HEK293 (cell line): ENCODE measurements around the gene CARD10.

Experiments used
- TCF7L2 ChIP-seq: IDR thresholded peaks from 2 replicates; pipeline ENCODE4 v1.6.1; 2011; ENCODE audit warnings: low read depth, mild to moderate bottlenecking, inconsistent platforms, low read length, moderate library complexity, borderline replicate concordance
- TF ChIP-seq, protein P1 (sequence below): fragments of 450-650 bp; formaldehyde crosslinking; IDR thresholded peaks from 2 replicates; pipeline ENCODE4 v1.5.1; 2016; ENCODE audit warnings: missing biosample characterization, missing genetic modification characterization
- TF ChIP-seq, protein P2 (sequence below): fragments of 450-650 bp; formaldehyde crosslinking; IDR thresholded peaks from 2 replicates; pipeline ENCODE4 v1.5.1; 2016; ENCODE audit warnings: missing biosample characterization, missing genetic modification characterization
- TF ChIP-seq, protein P3 (sequence below): fragments of 450-650 bp; formaldehyde crosslinking; IDR thresholded peaks from 2 replicates; pipeline ENCODE4 v1.5.1; 2016; ENCODE audit warnings: missing biosample characterization, missing genetic modification characterization, low read depth

DNA sequence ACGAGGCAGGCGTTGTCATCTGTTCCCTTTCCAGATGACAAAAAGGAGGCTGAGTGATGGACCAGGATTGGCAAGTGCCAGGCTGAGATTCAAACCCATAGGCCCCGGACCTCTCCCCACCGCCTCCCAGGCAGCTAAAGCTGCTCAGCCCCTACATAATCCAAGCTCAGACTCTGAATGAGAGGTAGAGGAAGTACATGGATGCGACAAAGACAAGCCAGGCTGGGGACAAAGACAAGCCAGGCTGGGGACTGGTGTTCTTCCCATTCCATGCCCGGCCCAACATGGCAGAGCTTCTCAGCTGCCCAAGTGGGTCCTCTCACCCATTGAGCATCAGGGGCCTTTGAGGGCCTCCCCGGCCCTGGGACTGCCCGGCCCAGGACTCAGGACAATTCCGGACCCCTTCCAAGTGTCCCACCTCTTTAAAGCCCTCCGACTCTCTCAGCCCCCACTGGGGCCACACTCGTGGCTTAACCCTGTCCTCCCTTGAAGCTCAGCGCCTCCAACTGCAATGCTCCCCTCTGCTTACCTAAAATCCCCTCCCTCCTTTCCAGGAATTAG, 37.8 kb downstream of the CARD10 start:
- TF ChIP-seq, protein P1, sequence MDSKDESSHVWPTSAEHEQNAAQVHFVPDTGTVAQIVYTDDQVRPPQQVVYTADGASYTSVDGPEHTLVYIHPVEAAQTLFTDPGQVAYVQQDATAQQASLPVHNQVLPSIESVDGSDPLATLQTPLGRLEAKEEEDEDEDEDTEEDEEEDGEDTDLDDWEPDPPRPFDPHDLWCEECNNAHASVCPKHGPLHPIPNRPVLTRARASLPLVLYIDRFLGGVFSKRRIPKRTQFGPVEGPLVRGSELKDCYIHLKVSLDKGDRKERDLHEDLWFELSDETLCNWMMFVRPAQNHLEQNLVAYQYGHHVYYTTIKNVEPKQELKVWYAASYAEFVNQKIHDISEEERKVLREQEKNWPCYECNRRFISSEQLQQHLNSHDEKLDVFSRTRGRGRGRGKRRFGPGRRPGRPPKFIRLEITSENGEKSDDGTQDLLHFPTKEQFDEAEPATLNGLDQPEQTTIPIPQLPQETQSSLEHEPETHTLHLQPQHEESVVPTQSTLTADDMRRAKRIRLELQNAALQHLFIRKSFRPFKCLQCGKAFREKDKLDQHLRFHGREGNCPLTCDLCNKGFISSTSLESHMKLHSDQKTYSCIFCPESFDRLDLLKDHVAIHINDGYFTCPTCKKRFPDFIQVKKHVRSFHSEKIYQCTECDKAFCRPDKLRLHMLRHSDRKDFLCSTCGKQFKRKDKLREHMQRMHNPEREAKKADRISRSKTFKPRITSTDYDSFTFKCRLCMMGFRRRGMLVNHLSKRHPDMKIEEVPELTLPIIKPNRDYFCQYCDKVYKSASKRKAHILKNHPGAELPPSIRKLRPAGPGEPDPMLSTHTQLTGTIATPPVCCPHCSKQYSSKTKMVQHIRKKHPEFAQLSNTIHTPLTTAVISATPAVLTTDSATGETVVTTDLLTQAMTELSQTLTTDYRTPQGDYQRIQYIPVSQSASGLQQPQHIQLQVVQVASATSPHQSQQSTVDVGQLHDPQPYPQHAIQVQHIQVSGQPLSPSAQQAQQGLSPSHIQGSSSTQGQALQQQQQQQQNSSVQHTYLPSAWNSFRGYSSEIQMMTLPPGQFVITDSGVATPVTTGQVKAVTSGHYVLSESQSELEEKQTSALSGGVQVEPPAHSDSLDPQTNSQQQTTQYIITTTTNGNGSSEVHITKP (tag by site-specific recombination) = no peak
- TF ChIP-seq TCF7L2 = no peak
- TF ChIP-seq, protein P2, sequence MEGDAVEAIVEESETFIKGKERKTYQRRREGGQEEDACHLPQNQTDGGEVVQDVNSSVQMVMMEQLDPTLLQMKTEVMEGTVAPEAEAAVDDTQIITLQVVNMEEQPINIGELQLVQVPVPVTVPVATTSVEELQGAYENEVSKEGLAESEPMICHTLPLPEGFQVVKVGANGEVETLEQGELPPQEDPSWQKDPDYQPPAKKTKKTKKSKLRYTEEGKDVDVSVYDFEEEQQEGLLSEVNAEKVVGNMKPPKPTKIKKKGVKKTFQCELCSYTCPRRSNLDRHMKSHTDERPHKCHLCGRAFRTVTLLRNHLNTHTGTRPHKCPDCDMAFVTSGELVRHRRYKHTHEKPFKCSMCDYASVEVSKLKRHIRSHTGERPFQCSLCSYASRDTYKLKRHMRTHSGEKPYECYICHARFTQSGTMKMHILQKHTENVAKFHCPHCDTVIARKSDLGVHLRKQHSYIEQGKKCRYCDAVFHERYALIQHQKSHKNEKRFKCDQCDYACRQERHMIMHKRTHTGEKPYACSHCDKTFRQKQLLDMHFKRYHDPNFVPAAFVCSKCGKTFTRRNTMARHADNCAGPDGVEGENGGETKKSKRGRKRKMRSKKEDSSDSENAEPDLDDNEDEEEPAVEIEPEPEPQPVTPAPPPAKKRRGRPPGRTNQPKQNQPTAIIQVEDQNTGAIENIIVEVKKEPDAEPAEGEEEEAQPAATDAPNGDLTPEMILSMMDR (tag by site-specific recombination) = no peak
- TF ChIP-seq, protein P3, sequence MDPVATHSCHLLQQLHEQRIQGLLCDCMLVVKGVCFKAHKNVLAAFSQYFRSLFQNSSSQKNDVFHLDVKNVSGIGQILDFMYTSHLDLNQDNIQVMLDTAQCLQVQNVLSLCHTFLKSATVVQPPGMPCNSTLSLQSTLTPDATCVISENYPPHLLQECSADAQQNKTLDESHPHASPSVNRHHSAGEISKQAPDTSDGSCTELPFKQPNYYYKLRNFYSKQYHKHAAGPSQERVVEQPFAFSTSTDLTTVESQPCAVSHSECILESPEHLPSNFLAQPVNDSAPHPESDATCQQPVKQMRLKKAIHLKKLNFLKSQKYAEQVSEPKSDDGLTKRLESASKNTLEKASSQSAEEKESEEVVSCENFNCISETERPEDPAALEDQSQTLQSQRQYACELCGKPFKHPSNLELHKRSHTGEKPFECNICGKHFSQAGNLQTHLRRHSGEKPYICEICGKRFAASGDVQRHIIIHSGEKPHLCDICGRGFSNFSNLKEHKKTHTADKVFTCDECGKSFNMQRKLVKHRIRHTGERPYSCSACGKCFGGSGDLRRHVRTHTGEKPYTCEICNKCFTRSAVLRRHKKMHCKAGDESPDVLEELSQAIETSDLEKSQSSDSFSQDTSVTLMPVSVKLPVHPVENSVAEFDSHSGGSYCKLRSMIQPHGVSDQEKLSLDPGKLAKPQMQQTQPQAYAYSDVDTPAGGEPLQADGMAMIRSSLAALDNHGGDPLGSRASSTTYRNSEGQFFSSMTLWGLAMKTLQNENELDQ (tag by site-specific recombination) = no peak
